KOPT-K1 (cell line): Measurements from ENCODE around the gene TNFSF8.

Source experiments
- H3K27ac ChIP-seq: fragments of 200-600 bp; sonication (generic); 2 replicates; pipeline ENCODE4 v1.5.1; 2016; ENCODE audit warnings: antibody characterized with exemption, mild to moderate bottlenecking, low read depth, low read length; ENCODE audit not compliant: poor library complexity, severe bottlenecking
- H3K36me3 ChIP-seq: fragments of 200-600 bp; sonication (generic); 2 replicates; pipeline ENCODE4 v1.5.1; 2017; ENCODE audit warnings: antibody characterized with exemption, mild to moderate bottlenecking, low read length, moderate library complexity; ENCODE audit not compliant: insufficient read depth
- H3K9me3 ChIP-seq: fragments of 200-600 bp; sonication (generic); 2 replicates; pipeline ENCODE4 v1.5.1; 2017; ENCODE audit warnings: antibody characterized with exemption, low read length, mild to moderate bottlenecking; ENCODE audit not compliant: insufficient read depth, poor library complexity, severe bottlenecking

TNFSF8 gene

GRCh38 chr9:114883709-114884108, 46.7 kb downstream of the TNFSF8 start:
- Histone ChIP-seq H3K36me3 (no peaks in the 10 kb centered on the region), H3K9me3 (no peaks in the 10 kb centered on the region), H3K27ac (no peak overlapping the region)

GRCh38 chr9:114880291-114880745, 50.1 kb downstream of the TNFSF8 start:
- H3K9me3 ChIP-seq = peaks cover 13% of the 10 kb centered on the region
- no peak overlapping the region for H3K27ac ChIP-seq
- H3K36me3 ChIP-seq = no peaks in the 10 kb centered on the region

GRCh38 chr9:114878879-114879564, 51.4 kb downstream of the TNFSF8 start:
- H3K36me3 ChIP-seq = no peaks in the 10 kb centered on the region
- no peak overlapping the region for H3K27ac ChIP-seq
- H3K9me3 ChIP-seq = peaks cover 22% of the 10 kb centered on the region

- no peak overlapping the region for H3K27ac ChIP-seq
- no peaks in the 10 kb centered on the region for H3K36me3 ChIP-seq
- peaks cover 5% of the 10 kb centered on the region for H3K9me3 ChIP-seq
Observed at GRCh38 chr9:114869845-114870244, 60.5 kb downstream of the TNFSF8 start.

- Histone ChIP-seq H3K27ac (no peak overlapping the region), H3K9me3 (peaks cover under 1% of the 10 kb centered on the region)
Observed at GRCh38 chr9:114869378-114869777, 61.0 kb downstream of the TNFSF8 start.

GRCh38 chr9:114867327-114867726, 63.1 kb downstream of the TNFSF8 start:
- H3K27ac ChIP-seq = no peak overlapping the region
- no peaks in the 10 kb centered on the region for H3K36me3 ChIP-seq
- H3K9me3 ChIP-seq = no peaks in the 10 kb centered on the region

More at GRCh38 chr9:114869378-114869777, 61.0 kb downstream of the TNFSF8 start:
- no peaks in the 10 kb centered on the region for H3K36me3 ChIP-seq

- no peaks in the 10 kb centered on the region for H3K9me3 ChIP-seq
- H3K36me3 ChIP-seq = no peaks in the 10 kb centered on the region
- H3K27ac ChIP-seq = no peak overlapping the region
Observed at GRCh38 chr9:114864471-114864870, 65.9 kb downstream of the TNFSF8 start.

- Histone ChIP-seq H3K36me3 (no peaks in the 10 kb centered on the region), H3K9me3 (no peaks in the 10 kb centered on the region), H3K27ac (no peak overlapping the region)
Observed at GRCh38 chr9:114861922-114862605, 68.3 kb downstream of the TNFSF8 start.

- H3K27ac ChIP-seq = no peak overlapping the region
- H3K9me3 ChIP-seq = no peaks in the 10 kb centered on the region
- no peaks in the 10 kb centered on the region for H3K36me3 ChIP-seq
Observed at GRCh38 chr9:114861273-114861672, 69.1 kb downstream of the TNFSF8 start.

GRCh38 chr9:114860187-114860586, 70.2 kb downstream of the TNFSF8 start:
- Histone ChIP-seq H3K27ac (no peak overlapping the region), H3K36me3 (no peaks in the 10 kb centered on the region), H3K9me3 (no peaks in the 10 kb centered on the region)

GRCh38 chr9:114856942-114857315, 73.5 kb downstream of the TNFSF8 start:
- Histone ChIP-seq H3K27ac (no peak overlapping the region), H3K9me3 (no peaks in the 10 kb centered on the region), H3K36me3 (no peaks in the 10 kb centered on the region)

- Histone ChIP-seq H3K27ac (no peak overlapping the region), H3K9me3 (no peaks in the 10 kb centered on the region), H3K36me3 (no peaks in the 10 kb centered on the region)
Observed at GRCh38 chr9:114856215-114856941, 74.0 kb downstream of the TNFSF8 start.

- no peaks in the 10 kb centered on the region for H3K36me3 ChIP-seq
- H3K9me3 ChIP-seq = no peaks in the 10 kb centered on the region
- no peak overlapping the region for H3K27ac ChIP-seq
Observed at GRCh38 chr9:114855488-114855887, 74.9 kb downstream of the TNFSF8 start.

- Histone ChIP-seq H3K36me3 (no peaks in the 10 kb centered on the region), H3K27ac (no peak overlapping the region), H3K9me3 (no peaks in the 10 kb centered on the region)
Observed at GRCh38 chr9:114854736-114855355, 75.5 kb downstream of the TNFSF8 start.
